Tongue (tissue), 2 donors: ENCODE data around the gene AMH. TPM values are rescaled to one million over a fixed set of nuclear protein-coding genes. Genes with fewer than 3 reads are reported as not detected.
A peak's percentile ranks its signal among the peaks of the same experiment; 100 is the strongest.
"Not testable (repeated sequence)": the region's sequence is repeated elsewhere in the genome, so short reads cannot be mapped to it uniquely, and the experiment has no call there.

Experiments used
- DNase-seq: peaks from one replicate; pipeline ENCODE4 v3.0.0-alpha.2; 2015
- total RNA-seq: library from RNA; depleted of rRNA; stranded (reverse); fragments of >200 nt; gene quantifications from one replicate; pipeline ENCODE4 v1.2.3, GENCODE V29; 2014

The AMH gene
- 1.4 TPM for total RNA-seq

DNA sequence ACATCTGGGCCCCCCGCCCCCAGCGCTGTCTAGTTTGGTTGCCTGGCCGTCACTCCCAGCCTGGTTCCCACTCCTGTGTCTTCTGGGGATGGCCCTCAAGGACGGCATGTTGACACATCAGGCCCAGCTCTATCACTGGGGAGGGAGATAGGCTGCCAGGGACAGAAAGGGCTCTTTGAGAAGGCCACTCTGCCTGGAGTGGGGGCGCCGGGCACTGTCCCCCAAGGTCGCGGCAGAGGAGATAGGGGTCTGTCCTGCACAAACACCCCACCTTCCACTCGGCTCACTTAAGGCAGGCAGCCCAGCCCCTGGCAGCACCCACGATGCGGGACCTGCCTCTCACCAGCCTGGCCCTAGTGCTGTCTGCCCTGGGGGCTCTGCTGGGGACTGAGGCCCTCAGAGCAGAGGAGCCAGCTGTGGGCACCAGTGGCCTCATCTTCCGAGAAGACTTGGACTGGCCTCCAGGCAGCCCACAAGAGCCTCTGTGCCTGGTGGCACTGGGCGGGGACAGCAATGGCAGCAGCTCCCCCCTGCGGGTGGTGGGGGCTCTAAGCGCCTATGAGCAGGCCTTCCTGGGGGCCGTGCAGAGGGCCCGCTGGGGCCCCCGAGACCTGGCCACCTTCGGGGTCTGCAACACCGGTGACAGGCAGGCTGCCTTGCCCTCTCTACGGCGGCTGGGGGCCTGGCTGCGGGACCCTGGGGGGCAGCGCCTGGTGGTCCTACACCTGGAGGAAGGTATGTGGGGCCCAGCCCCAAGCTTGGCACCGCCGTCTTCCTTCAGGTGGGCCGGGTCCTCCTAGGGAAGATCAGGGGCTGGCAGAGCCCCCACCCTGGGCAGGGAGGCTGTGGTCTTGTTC lies at the start of gene AMH:
Gene AMH (plus strand): TSS at position 314 of the 857 bp plus-strand sequence. CDS start 10 bp downstream, at position 324.
- no peak for DNase-seq

DNA sequence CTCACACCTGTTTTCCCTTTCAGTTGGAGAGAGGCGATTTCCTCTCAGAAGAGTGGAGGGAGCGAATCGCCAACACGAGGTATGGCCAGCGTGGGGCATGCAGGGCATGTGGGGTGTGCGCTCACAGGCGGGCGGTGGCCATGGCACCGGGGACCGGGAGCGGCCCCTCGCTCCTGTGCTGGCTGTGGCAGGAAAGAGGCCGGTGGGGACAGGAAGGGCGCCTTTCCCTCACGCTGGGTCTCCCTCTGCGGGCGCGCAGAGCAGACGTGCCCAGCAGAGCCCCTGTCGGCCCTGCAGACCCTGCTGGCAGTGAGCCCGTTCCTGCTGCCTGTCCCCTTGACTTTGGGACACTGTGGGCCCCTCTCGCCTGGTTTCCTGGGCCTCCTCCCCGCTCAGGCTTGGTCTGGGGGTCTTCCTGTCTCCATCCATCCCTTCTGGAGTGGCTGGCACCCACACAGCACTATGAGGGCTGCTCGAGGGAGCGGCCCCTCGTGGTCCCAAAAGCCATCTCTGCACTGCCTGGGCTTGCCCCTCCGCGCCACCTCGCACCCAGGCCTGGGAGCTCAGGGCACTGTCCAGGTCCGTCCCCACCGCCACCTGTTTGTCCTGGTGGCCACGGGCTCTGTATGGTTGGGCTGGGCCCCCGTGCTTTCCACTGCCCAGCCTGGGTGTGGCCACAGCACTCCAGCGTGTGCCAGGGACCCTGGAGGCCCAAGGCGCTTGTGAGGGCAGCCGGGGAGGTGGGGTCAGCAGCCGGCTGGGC lies 49.1 kb upstream of the AMH start:
- DNase-seq, result no peak

DNA sequence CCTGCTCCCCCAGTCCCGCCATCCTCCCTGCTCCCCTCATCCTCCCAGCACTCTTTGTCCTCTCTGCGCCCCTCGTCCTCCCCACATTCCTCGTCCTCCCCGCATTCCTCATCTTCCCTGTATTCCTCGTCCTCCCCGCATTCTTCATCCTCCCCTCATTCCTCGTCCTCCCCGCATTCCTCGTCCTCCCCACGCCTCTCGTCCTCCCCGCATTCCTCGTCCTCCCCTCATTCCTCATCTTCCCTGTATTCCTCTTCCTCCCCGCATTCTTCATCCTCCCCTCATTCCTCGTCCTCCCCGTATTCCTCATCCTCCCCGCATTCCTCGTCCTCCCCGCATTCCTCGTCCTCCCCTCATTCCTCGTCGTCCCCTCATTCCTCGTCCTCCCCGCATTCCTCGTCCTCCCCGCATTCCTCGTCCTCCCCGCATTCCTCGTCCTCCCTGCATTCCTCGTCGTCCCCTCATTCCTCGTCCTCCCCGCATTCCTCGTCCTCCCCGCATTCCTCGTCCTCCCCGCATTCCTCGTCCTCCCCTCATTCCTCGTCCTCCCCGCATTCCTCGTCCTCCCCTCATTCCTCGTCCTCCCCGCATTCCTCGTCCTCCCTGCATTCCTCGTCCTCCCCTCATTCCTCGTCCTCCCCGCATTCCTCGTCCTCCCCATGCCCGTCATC lies 48.4 kb upstream of the AMH start:
- not testable (repeated sequence) for DNase-seq

DNA sequence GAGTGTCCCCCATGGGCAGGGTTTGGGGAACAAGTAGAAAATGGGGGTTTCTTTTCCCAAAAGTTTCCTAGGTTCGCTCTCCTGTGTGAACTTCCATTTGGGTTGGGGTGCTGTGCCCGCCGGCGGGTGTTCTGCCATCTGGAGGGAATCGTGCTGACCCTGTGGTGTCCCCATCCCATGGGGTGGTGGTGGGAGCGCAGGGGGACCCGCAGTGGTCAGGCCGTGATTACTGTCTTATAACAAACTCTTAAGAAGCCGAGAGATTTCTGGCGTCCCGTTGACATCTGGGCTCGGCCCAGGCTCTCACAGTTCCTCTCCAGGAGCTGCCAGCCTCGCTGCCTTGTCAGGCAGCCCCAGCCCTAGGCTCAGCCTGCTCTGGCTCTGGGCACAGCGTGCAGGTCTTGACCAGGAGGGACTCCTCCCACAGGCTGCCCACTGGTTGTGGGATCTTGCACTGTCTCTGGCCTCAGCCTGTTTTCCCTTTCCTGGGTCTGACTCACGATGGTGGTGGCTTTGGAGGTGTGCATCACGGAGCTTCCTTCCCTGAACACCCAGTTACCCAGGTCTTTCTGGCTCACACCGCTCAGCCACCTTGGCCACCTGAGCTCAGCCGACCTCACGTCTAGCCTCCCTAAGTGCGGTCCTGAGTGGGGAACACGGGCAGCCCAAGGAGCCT lies 47.5 kb upstream of the AMH start:
- no peak for DNase-seq

DNA sequence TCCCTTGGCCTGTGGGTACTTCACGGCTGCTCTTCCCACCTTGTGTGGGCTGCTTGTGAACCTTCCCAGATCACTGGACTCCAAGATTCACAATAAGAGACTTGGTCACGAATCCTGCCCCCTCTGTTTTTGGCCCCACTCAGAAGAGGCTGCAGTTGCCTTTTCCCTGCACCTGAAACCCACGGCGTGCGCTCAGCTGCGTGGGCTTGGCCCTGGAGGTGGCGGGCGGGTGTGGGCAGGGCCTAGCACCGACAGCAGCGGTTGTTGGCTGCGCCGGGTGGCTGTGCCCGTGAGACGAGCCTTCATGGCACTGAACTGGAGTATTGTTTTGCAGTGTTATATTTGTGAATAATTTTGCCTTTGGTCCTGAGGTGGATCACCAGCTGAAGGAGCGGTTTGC lies 46.8 kb upstream of the AMH start:
- no peak for DNase-seq

DNA sequence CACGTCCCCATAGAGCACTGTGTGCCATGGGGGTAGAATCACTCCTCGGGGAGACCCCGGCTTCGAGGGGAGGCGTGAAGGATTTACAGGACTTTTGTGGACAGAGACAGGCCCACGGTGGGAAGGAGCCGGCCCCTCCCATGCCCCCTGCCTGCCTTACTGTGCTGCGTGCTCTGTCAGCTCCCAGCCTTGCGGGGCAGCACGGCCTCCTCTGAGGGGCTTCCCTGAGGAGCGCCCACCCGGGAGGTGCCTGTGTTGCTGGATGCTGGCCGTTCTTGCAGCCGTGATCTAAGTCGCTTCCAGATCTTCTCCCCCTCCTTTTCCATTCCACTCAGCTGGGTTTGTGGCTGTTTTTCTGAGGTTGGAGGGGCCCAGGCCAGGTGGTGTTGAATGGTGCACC lies 42.1 kb upstream of the AMH start:
- no peak for DNase-seq

DNA sequence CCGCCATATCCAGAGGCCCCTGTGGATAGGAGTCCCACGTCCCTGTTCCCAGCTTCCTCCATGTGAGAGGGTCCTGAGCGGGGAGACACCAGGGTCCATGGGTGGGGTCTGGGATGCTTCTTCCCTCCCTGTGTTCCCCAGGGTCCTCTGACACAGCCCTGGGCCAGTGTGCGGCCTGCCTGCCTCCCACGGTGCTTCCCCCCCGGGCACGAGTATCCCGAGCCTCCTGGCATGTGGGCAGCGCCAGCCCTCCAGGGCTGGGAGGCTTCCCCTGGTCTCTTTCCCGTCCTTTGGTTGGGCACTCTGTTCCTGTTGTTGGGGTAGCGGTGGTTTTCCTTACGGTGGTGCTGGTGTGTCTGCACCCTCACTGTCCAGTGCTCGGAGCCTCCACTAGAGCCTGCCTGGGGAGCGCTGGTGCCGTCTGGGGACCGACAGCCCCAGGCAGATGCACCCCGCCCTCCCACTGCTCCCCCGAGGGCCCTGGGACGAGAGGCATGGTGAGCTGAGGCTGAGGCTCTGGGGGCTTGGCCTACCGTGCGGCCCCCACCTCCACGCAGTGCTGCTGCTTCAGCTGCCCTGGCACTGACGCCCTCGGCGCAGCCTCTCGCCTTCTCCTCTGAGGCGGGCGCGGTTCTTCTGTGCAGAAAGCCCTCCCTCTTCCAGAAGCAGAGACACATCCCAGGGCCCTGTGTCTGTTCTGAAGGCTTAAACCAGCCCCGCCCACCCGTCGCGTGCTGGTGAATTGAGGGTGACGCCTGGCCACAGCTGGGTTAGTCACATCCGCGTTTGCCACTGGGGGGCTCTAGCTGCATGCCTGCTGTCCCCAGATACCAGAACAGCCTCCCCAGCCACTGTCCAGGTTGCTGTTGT lies 40.9 kb upstream of the AMH start:
- DNase-seq, result peak; percentile 95

DNA sequence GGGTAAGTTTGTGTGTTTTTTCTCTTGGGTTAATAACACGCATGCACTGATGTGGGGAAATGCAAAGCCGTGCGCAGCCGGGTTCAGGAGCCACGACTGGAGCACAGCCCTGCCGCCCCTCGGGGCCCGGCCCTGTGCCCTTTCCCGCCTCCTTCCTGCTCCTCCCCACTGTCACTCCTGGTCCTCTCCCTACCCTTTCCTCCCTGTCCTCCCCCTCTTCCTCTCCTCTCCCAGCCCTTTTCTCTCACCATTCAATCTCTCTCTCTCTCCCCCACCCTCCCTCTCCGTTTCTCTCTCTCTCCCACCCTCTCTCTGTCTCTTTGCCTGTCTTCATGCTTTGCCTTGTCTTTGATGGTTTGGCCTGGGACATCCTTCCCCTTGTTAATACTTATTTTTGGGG lies 40.1 kb upstream of the AMH start:
- DNase-seq, result no peak

DNA sequence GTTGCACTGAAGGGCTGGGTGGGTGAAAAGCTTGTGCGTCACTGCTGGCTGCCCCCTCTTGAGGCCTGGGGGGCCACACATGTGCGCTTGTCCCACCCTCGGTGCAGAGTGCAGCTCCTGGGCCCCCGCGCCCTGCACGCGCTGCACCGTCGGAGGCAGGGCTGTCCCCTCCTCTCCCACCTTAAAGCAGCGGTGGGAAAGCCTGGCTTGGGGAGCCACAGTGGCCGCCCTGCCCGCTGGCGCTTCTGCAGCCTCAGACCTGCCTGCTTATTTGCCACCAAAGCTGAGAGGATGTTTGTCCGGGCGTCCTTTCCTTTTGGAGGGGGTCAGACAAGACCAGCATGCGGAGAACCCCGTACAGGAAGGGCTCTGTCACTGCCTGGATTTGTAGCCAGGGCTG lies 39.7 kb upstream of the AMH start:
- no peak for DNase-seq

DNA sequence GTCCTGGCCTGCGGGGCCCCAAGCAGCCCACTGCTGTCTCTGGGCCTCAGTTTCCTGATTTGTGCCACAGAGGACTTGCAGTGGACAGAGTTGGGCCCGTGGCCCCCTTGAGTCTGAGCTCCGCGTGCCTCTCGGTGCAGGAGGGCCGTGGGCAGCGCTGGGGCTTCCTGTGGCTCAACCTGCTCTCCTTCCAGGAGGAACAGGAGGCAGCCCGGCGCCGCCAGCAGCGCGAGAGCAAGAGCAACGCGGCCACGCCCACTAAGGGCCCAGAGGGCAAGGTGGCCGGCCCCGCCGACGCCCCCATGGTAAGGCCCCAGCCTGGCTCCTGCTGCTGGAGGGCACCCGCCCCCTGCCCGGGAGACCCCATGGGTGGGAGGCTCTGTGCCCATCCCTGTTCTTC lies 38.9 kb upstream of the AMH start:
- DNase-seq, result no peak

DNA sequence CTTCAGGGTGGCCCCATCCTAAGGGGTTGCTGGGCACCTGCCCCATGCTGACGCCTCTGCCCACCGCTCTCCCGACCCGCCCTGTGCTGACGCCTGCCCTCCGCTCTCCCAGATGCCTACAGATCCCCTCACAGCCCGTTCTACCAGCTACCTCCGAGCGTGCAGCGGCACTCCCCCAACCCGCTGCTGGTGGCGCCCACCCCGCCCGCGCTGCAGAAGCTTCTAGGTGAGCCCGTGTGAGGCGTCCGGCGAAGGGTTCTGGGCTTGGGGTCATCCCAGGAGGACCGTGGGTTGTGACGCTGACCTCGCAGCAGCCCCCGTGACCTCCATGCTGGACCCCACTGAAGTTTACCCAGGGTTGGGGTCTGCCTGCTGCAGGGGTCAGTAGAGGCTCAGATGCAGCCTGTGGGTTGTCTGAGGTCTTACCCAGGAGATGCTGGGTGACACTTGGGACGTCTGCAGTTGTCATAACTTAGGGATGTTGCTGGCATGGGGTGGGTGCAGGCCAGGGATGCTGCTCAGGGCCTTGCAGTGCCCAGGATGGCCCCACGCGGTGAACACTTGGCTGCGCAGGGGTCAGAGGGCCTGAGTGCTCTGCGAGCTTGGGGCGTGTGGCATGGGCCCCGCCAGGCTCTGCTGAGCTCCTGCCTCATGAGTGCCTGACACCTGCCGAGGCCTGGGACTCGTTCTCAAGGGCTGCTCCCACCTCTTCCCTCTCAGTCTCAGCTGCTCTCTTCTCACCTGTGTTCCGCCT lies 38.0 kb upstream of the AMH start:
- DNase-seq, result no peak

DNA sequence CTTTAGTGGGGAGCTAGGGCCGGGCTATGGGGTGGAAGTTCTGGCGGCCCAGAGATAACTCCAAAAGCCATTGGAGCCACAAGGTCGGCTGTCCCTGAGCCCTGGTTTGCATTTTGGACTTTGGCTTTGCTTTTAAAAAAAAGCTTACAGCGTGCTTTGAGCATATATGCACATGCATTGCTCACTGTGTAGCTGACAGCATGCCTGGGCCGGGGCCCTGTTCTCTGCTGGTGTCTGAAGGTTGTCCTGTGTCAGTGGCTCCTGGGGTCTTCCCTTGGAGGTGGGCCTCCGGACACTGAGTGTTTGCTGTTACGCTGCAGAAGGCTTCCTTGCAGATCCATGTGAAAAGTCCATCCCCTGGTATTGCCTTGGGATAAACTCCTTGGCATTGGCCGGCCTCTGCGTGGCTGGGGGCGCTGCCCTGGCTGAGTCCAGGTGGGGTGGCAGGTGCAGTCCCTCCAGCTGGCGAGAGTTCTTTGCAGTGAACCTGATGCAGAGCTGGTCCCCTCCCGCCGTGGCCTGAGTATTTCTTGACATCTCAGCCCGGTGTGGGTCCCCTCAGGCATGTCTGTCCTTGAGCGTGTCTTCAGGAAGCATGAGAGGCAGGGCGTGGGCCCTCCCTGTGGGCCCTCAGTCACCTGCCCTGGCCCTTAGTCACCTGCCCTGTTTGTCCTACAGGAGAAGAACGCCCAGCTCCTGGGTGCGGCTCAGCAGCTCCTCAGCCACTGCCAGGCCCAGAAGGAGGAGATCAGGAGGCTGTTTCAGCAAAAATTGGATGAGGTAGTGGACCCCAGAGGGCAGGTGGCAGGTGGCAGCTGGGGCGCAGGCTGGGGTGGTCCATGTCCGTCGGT lies 36.0 kb upstream of the AMH start:
- no peak for DNase-seq

DNA sequence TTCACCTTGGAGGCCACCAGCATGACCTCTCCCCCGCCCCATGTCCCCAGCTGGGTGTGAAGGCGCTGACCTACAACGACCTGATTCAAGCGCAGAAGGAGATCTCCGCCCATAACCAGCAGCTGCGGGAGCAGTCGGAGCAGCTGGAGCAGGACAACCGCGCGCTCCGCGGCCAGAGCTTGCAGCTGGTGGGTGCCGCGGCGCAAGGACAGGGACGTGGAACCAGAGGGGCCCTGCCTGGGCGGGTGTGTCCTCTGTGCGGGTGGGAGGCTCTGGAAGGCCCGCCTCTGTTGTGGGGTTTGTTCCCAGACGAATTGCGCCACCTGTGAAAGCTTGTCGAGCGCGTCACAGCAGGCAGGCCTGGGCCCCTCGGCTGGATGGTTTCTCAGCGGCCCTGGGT lies 35.3 kb upstream of the AMH start:
- DNase-seq, result peak; percentile 96

DNA sequence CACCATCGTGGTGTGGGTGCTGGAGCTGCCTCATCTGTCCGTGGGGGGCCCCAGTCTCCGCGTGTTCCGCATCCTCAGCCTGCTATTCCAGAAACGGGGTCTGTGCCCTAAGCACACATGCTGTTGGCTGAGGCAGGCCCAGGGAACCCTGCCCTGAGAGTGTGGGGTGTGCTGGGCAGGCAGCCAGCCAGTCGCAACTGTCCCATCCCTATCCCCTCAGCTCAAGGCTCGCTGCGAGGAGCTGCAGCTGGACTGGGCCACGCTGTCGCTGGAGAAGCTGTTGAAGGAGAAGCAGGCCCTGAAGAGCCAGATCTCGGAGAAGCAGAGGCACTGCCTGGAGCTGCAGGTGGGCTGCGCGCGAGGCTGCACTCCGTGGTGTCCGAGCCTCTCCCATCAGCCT lies 34.9 kb upstream of the AMH start:
- DNase-seq, result peak; percentile 88

DNA sequence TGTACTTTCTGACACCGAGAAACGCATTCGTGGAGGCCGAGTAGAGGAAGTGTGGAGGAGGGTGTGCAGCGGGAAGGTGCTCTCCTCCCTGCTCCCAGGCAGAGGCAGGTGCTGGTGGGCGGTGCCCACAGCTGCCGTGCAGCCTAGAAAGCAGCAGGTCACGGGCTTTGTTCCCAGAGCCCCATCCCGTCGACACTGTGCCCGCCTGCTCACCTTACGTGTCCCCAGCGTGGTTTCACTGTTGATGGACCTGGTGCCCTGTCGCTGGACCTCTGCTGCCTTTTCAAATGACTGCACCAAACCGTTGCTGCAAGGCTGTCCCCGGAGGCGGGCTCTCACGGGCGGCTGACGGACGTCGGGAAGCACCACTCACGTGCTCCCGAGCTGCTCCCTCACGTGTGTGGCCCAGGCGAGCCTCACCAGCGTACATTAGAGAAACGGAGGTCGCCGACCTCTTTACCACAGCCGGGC lies 33.8 kb upstream of the AMH start:
- no peak for DNase-seq

DNA sequence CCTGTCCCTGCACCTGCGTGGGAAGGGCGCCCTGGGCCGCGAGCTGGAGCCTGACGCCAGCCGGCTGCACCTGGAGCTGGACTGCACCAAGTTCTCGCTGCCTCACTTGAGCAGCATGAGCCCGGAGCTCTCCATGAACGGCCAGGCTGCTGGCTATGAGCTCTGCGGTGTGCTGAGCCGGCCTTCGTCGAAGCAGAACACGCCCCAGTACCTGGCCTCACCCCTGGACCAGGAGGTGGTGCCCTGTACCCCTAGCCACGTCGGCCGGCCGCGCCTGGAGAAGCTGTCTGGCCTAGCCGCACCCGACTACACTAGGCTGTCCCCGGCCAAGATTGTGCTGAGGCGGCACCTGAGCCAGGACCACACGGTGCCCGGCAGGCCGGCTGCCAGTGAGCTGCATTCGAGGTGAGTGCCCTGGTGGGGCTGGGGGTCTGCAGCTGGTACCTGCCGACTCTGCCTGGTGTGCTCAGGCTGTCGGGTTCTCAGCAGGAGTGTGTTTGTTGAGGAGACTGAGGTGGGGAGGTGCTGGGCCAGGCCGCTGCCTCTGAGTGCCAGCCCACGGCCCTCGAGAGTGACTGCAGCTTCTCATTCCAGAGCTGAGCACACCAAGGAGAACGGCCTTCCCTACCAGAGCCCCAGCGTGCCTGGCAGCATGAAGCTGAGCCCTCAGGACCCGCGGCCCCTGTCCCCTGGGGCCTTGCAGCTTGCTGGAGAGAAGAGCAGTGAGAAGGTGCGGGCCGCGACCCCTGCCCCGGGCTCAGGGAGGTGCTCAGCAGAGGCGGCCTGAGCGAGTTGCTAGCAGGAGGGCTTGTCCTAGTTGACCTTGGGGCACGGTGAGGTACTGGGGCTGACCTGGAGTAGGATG lies 32.5 kb upstream of the AMH start:
- no peak for DNase-seq

DNA sequence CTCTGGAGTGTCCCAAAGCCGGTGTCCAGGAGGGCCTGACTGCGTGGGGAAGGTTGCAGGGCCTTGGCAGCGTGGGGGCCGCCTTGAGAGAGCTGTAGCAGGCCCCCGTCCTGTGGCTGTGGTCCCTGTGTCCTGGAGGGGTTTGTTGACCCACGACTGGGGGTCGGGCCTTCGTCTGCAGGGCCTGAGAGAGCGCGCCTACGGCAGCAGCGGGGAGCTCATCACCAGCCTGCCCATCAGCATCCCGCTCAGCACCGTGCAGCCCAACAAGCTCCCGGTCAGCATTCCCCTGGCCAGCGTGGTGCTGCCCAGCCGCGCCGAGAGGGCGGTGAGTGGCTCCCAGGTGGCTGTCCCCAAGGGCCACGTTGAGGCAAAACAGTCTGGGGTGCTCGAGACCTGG lies 31.5 kb upstream of the AMH start:
- DNase-seq, result no peak

DNA sequence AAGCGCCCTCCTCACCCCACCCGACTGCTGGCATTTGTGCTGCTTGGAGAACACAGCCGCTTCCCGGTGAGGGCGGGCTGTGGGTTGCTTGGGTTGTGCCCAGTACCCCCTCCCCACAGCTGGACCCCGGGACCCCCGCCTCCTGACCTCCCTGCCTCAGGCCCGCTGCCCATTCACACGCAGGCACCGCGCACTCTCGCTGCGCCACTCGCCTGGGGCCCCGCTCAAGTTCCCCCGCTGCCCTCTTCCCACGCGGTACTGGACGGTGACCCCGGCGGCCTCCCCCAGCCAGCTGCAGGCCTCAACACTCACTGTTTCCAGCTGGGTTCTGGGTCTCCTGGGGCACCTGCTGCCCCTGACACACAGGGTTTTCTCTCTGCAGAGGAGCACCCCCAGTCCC lies 29.4 kb upstream of the AMH start:
- no peak for DNase-seq
